RWPE2 (cell line): Measurements from ENCODE around the gene RUVBL2.

Experiments used
- ATAC-seq: fragments of 200-7000 bp; cut with Tn5 transposase; 3 replicates; pipeline ENCODE4 v1.9.1; 2021; ENCODE audit warnings: low read depth
- DNase-seq: peaks from one replicate; pipeline ENCODE4 v3.0.0-alpha.2; 2020; ENCODE audit warnings: low spot score
- H3K27ac ChIP-seq: fragments of 450-650 bp; 2 replicates; pipeline ENCODE4 v1.5.1; 2017; ENCODE audit warnings: mild to moderate bottlenecking; ENCODE audit not compliant: poor library complexity, severe bottlenecking
- H3K27me3 ChIP-seq: fragments of 250-450 bp; sonication (Bioruptor Pico); 2 replicates; pipeline ENCODE4 v1.5.1; 2021; ENCODE audit warnings: mild to moderate bottlenecking, moderate library complexity; ENCODE audit not compliant: insufficient read depth, poor library complexity, severe bottlenecking
- H3K36me3 ChIP-seq: fragments of 250-450 bp; sonication (Bioruptor Pico); 2 replicates; pipeline ENCODE4 v1.5.1; 2020; ENCODE audit warnings: low read depth, mild to moderate bottlenecking, moderate library complexity
- H3K4me1 ChIP-seq: fragments of 250-450 bp; sonication (Bioruptor Pico); 2 replicates; pipeline ENCODE4 v1.5.1; 2021; ENCODE audit warnings: mild to moderate bottlenecking, moderate library complexity; ENCODE audit not compliant: insufficient read depth, poor library complexity, severe bottlenecking
- H3K4me3 ChIP-seq: fragments of 250-450 bp; sonication (Bioruptor Pico); 2 replicates; pipeline ENCODE4 v1.5.1; 2021; ENCODE audit warnings: mild to moderate bottlenecking, moderate library complexity; ENCODE audit not compliant: severe bottlenecking
- H3K9me3 ChIP-seq: fragments of 250-450 bp; sonication (Bioruptor Pico); 2 replicates; pipeline ENCODE4 v1.5.1; 2021; ENCODE audit warnings: mild to moderate bottlenecking, moderate library complexity; ENCODE audit not compliant: severe bottlenecking
- TF ChIP-seq, protein P1 (sequence below): fragments of 450-650 bp; IDR thresholded peaks from one replicate; pipeline ENCODE4 v1.5.1; 2017; ENCODE audit warnings: mild to moderate bottlenecking, moderate library complexity; ENCODE audit not compliant: poor library complexity, severe bottlenecking

Gene RUVBL2

DNA sequence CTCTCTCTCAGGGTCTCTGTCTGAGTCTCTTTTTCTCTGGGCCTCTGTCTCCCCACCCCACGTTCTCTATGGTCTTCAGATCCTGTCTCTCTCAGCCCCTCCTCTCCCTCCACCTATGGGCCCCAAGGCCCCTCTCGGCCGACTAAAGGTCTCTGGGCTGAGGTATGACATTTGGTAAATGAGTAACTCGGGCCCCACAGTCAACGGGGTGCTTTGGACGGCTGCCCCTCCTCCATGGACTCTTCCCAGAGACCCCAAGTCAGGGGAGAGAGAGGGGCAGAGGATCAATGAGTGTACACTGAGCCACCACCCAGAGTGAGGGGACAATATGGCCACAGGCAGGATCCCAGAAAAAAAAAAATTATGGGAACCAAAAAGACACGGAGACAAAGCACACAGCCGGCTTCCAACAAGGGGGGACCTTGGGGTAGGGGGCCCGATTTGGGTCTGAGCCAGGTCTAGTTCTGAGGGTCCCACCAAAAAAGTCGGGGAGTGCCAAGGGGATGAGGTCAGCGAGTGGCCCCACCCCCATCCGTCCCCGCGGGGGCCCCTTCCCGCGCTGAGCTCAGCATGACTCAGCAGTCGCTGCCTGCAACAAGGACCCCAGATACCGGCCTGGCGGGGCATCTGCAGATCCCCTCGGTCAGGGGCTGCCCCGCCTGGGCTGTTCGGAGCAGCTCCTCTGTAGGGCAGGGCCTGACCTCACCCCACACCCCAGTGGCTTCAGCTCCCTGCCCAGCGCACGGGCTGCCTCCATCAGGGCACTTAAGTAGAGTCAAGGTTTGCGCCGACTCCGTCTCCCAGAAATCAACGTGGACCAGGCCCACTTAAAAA lies 30.1 kb upstream of the RUVBL2 start:
- Histone ChIP-seq H3K4me3 (no peak overlapping the region), H3K4me1 (peaks cover 16% of the 10 kb centered on the region), H3K27me3 (no peaks in the 10 kb centered on the region), H3K9me3 (no peaks in the 10 kb centered on the region), H3K36me3 (peaks cover 25% of the 10 kb centered on the region), H3K27ac (peak overlapping the region; percentile 91)
- ATAC-seq (peak; percentile 6; the same call in 1 of the 3 replicates), DNase-seq (no peak)
- TF ChIP-seq, protein P1, sequence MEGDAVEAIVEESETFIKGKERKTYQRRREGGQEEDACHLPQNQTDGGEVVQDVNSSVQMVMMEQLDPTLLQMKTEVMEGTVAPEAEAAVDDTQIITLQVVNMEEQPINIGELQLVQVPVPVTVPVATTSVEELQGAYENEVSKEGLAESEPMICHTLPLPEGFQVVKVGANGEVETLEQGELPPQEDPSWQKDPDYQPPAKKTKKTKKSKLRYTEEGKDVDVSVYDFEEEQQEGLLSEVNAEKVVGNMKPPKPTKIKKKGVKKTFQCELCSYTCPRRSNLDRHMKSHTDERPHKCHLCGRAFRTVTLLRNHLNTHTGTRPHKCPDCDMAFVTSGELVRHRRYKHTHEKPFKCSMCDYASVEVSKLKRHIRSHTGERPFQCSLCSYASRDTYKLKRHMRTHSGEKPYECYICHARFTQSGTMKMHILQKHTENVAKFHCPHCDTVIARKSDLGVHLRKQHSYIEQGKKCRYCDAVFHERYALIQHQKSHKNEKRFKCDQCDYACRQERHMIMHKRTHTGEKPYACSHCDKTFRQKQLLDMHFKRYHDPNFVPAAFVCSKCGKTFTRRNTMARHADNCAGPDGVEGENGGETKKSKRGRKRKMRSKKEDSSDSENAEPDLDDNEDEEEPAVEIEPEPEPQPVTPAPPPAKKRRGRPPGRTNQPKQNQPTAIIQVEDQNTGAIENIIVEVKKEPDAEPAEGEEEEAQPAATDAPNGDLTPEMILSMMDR, result no peak

DNA sequence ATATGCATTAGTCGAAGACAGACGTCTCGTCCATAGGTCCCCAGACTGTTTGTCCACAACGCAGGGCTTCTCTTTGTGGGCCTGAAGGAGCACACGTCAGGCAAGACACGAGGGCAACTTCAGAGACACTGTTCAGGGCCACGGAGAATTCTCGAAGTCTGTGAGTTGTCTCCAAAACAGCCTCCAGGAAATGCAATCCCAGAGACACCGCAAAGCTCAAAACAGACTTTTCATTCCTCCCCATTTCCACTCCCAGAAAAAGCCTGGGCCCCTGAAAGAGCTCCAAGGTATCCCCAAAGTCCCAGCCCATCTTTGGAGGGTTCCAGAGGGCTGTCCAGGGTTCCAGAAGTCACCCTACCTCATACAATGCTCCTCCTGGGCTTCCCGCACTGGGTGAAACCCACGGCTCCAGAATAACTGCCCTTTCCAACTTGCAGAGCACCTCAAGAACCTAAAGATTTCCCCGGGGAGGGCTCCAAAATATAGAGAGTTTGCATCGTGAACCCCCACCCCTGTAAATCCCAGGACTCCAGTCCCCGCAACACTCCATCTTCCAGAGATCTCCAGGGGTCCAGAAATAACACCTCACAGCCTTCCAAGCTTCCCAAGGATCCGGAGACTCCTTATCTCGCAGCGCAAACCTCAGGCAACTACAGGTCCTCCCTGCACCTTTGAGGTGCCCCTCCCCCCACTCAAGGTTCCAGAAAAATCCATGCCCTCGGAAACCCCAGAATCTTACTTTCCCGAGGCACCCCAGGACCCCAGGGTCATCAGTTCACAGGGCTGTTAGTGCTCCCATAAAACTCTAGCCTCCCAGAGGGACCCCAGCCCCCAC lies 29.3 kb upstream of the RUVBL2 start:
- no peak for ATAC-seq
- no peaks in the 10 kb centered on the region for H3K27me3 ChIP-seq
- no peak for DNase-seq
- H3K4me3 ChIP-seq, result no peak overlapping the region
- H3K27ac ChIP-seq, result peak overlapping the region; percentile 91
- H3K4me1 ChIP-seq, result peaks cover 16% of the 10 kb centered on the region
- no peaks in the 10 kb centered on the region for H3K9me3 ChIP-seq
- peaks cover 29% of the 10 kb centered on the region for H3K36me3 ChIP-seq
- TF ChIP-seq, protein P1, result no peak

GRCh38 chr19:48965040-48965805 lies 28.5 kb upstream of the RUVBL2 start, which contains the start of gene FTL:
FTL (plus strand) TSS chr19:48965309; CDS start chr19:48965508, 199 bp downstream.
- Histone ChIP-seq H3K4me3 (peak within 1 kb of the TSS; percentile 63), H3K36me3 (peaks cover 35% of the 10 kb centered on the region), H3K9me3 (no peaks in the 10 kb centered on the region), H3K4me1 (peaks cover 16% of the 10 kb centered on the region), H3K27me3 (no peaks in the 10 kb centered on the region), H3K27ac (peak within 1 kb of the TSS; percentile 91)
- ATAC-seq (peak; percentile 74), DNase-seq (peak; percentile 93)
- TF ChIP-seq, protein P1, result no peak

DNA sequence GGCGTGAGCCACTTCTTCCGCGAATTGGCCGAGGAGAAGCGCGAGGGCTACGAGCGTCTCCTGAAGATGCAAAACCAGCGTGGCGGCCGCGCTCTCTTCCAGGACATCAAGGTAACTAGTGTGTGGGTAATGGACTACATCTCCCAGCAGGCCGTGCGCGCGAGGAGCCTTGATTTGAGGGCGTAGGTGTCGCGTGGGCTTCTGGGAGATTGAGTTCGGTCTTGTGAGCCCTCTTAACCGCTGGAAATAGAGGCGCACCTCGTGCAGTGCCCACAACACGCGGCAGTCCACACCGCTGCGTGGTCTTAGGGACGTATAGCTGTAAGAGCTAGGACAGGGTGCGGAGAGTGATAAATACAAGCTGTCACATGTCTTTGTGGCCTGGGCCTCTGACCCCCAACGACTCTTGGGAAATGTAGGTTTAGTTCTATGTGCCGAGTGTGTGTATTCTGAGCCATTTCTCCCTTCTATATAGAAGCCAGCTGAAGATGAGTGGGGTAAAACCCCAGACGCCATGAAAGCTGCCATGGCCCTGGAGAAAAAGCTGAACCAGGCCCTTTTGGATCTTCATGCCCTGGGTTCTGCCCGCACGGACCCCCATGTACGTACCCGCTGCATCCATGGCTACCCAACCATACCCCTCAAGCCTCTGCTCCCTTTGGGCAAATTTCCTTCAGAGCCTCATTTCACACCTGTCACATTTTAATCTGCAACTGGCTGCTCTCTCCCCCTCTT lies 27.7 kb upstream of the RUVBL2 start:
- peak; percentile 60 for ATAC-seq
- peaks cover 40% of the 10 kb centered on the region for H3K36me3 ChIP-seq
- H3K27ac ChIP-seq, result peak overlapping the region; percentile 91
- H3K9me3 ChIP-seq, result no peaks in the 10 kb centered on the region
- H3K4me1 ChIP-seq, result peaks cover 16% of the 10 kb centered on the region
- peak; percentile 89 for DNase-seq
- TF ChIP-seq, protein P1, result no peak
- H3K27me3 ChIP-seq, result no peaks in the 10 kb centered on the region
- peak overlapping the region; percentile 63 for H3K4me3 ChIP-seq
